Keratinocyte (primary cell): ENCODE measurements around the gene RRAS2.

Experiments
- EZH2 ChIP-seq: IDR thresholded peaks from one replicate; pipeline ENCODE4 v1.6.1; 2012; ENCODE audit warnings: inconsistent platforms, mild to moderate bottlenecking, low read length, moderate library complexity
- TF ChIP-seq, protein P1 (sequence below), 3 experiments: IDR thresholded peaks in 1 of 3; conservative IDR thresholded peaks in 1 of 3; optimal IDR thresholded peaks in 1 of 3; 2 replicates in 2 of 3; 3 replicates in 1 of 3; pipeline versions ENCODE3 to v1.5.1; 2011; ENCODE audit warnings: low read length in 3 of 3, mild to moderate bottlenecking in 3 of 3, moderate library complexity in 2 of 3, control low read depth in 1 of 3, inconsistent platforms in 1 of 3; ENCODE audit not compliant: insufficient read depth in 2 of 3; ENCODE audit errors: extremely low read depth in 1 of 3

DNA sequence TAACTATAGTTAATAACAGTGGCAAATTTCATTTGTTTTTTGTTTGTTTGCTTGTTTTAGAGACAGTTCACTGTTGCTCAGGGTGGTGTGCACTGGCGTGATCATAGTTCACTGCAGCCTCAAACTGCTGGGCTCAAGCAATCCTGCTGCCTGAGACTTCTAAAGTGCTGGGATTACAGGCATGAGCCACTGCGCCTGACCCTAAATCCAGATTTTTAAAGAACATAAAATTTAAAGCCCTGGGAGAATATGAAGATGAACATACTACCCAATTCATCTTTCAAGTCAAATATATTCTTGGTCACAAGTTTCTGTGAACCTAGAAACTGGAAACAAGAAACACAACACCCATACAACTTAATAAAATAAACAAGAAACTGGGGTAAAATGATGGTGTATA, 28.1 kb downstream of the RRAS2 start:
- TF ChIP-seq, protein P1, sequence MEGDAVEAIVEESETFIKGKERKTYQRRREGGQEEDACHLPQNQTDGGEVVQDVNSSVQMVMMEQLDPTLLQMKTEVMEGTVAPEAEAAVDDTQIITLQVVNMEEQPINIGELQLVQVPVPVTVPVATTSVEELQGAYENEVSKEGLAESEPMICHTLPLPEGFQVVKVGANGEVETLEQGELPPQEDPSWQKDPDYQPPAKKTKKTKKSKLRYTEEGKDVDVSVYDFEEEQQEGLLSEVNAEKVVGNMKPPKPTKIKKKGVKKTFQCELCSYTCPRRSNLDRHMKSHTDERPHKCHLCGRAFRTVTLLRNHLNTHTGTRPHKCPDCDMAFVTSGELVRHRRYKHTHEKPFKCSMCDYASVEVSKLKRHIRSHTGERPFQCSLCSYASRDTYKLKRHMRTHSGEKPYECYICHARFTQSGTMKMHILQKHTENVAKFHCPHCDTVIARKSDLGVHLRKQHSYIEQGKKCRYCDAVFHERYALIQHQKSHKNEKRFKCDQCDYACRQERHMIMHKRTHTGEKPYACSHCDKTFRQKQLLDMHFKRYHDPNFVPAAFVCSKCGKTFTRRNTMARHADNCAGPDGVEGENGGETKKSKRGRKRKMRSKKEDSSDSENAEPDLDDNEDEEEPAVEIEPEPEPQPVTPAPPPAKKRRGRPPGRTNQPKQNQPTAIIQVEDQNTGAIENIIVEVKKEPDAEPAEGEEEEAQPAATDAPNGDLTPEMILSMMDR (optimal IDR thresholded peaks at IDR 0.05 in 1 of 3, IDR thresholded peaks at IDR 0.05 in 1 of 3, conservative IDR thresholded peaks at IDR 0.05 in 1 of 3; ENCODE audit: extremely low read depth in 1 of 3, insufficient read depth in 2 of 3, low read length in 3 of 3) = no peak
- no peak for TF ChIP-seq EZH2
